ENCODE measurements around the gene UGT1A4.
"Not testable (repeated sequence)": the region's sequence is repeated elsewhere in the genome, so short reads cannot be mapped to it uniquely, and the experiment has no call there.

Gene UGT1A4

GRCh38 chr2:233751212-233752009 lies 32.9 kb downstream of the UGT1A4 start:
- DNase-seq, result not testable (repeated sequence)

- DNase-seq, result no peak
These were observed 36.5 kb downstream of the UGT1A4 start for GRCh38 chr2:233754872-233755611.

- DNase-seq, result no peak
These were observed 38.0 kb downstream of the UGT1A4 start for GRCh38 chr2:233756429-233757081.

- no peak for DNase-seq
These were observed 39.6 kb downstream of the UGT1A4 start for GRCh38 chr2:233758141-233758540.

- DNase-seq, result no peak
These were observed 40.3 kb downstream of the UGT1A4 start for GRCh38 chr2:233758849-233759248.

GRCh38 chr2:233760043-233760442 lies 41.5 kb downstream of the UGT1A4 start, which contains the start of gene UGT1A1:
Gene UGT1A1 (plus strand): TSS chr2:233760270. CDS start chr2:233760288, 18 bp downstream.
- no peak for DNase-seq

GRCh38 chr2:233761040-233761769 lies 42.7 kb downstream of the UGT1A4 start:
- DNase-seq, result no peak

GRCh38 chr2:233764264-233764663 lies 45.7 kb downstream of the UGT1A4 start:
- no peak for DNase-seq

GRCh38 chr2:233764761-233765160 lies 46.2 kb downstream of the UGT1A4 start:
- no peak for DNase-seq

- DNase-seq, result no peak
These were observed 47.9 kb downstream of the UGT1A4 start for GRCh38 chr2:233766416-233766815.

- no peak for DNase-seq
These were observed 49.5 kb downstream of the UGT1A4 start for GRCh38 chr2:233768076-233768475.

GRCh38 chr2:233769260-233769659 lies 50.7 kb downstream of the UGT1A4 start:
- DNase-seq, result no peak

- no peak for DNase-seq
These were observed 53.6 kb downstream of the UGT1A4 start for GRCh38 chr2:233772153-233772552.

- no peak for DNase-seq
These were observed 54.0 kb downstream of the UGT1A4 start for GRCh38 chr2:233772583-233772982.

- no peak for DNase-seq
These were observed 55.3 kb downstream of the UGT1A4 start for GRCh38 chr2:233773854-233774253.

GRCh38 chr2:233775414-233775813 lies 56.9 kb downstream of the UGT1A4 start:
- no peak for DNase-seq

- no peak for DNase-seq
These were observed 59.5 kb downstream of the UGT1A4 start, which contains the start of gene MROH2A for GRCh38 chr2:233778030-233778429. Gene MROH2A (plus strand): TSS chr2:233778330. CDS start chr2:233779359, 1,029 bp downstream.

GRCh38 chr2:233779722-233780121 lies 61.2 kb downstream of the UGT1A4 start:
- DNase-seq, result no peak

GRCh38 chr2:233780771-233781170 lies 62.2 kb downstream of the UGT1A4 start:
- DNase-seq, result no peak

- DNase-seq, result no peak
These were observed 71.0 kb downstream of the UGT1A4 start for GRCh38 chr2:233789554-233789953.

- no peak for DNase-seq
These were observed 72.8 kb downstream of the UGT1A4 start for GRCh38 chr2:233791151-233791882.

GRCh38 chr2:233791883-233792329 lies 73.4 kb downstream of the UGT1A4 start:
- DNase-seq, result no peak

All from NCI-H446 (cell line).